Natural killer cell (primary cell): ENCODE data around the gene LNPK. TPM values are rescaled to one million over a fixed set of nuclear protein-coding genes. Genes with fewer than 3 reads are reported as not detected.

Experiments used
- ATAC-seq, 3 donors: fragments of 150-1000 bp in 2 of 3; fragments of 200-7000 bp in 1 of 3; cut with Tn5 transposase; 1 replicate in 1 of 3; 2 replicates in 2 of 3; pipeline ENCODE4 v1.10.0; 2021; ENCODE audit warnings: mild to moderate bottlenecking in 2 of 3, moderate library complexity in 2 of 3
- DNase-seq, 2 donors: peaks; one replicate each; pipeline versions ENCODE4 v3.0.0 to v3.0.0-alpha.2; 2013 to 2021; ENCODE audit warnings: mixed read lengths in 1 of 2
- H3K27ac ChIP-seq: one replicate; pipeline ENCODE4 v1.5.1; 2013; ENCODE audit warnings: mild to moderate bottlenecking, low read length
- H3K27me3 ChIP-seq: one replicate; pipeline ENCODE4 v1.6.1; 2013; ENCODE audit warnings: low read length; ENCODE audit not compliant: control insufficient read depth, insufficient read depth
- H3K36me3 ChIP-seq: one replicate; pipeline ENCODE4 v1.6.1; 2013; ENCODE audit warnings: low read length; ENCODE audit not compliant: control insufficient read depth, insufficient read depth
- H3K4me1 ChIP-seq: one replicate; pipeline ENCODE4 v1.6.1; 2013; ENCODE audit warnings: low read length; ENCODE audit not compliant: control insufficient read depth, insufficient read depth
- H3K4me3 ChIP-seq: one replicate; pipeline ENCODE4 v1.5.1; 2013; ENCODE audit warnings: low read length
- H3K9me3 ChIP-seq: one replicate; pipeline ENCODE4 v1.6.1; 2013; ENCODE audit warnings: low read length; ENCODE audit not compliant: control insufficient read depth, insufficient read depth
- H3K27ac Mint-ChIP-seq, 2 donors: one replicate each; pipeline ENCODE4 v1.8.0; 2022; ENCODE audit warnings: mild to moderate bottlenecking in 2 of 2, mixed read lengths in 2 of 2, moderate library complexity in 1 of 2
- H3K27me3 Mint-ChIP-seq, 2 donors: one replicate each; pipeline ENCODE4 v1.8.0; 2022; ENCODE audit warnings: low read depth in 2 of 2, mixed read lengths in 2 of 2
- H3K36me3 Mint-ChIP-seq: one replicate; pipeline ENCODE4 v1.8.0; 2022; ENCODE audit warnings: mixed read lengths
- H3K4me1 Mint-ChIP-seq, 2 donors: one replicate each; pipeline ENCODE4 v1.8.0; 2022; ENCODE audit warnings: mixed read lengths in 2 of 2
- H3K4me3 Mint-ChIP-seq: one replicate; pipeline ENCODE4 v1.8.0; 2022; ENCODE audit warnings: mild to moderate bottlenecking, moderate library complexity, mixed read lengths
- H3K9me3 Mint-ChIP-seq, 2 donors: one replicate each; pipeline ENCODE4 v1.8.0; 2022; ENCODE audit warnings: mixed read lengths in 2 of 2
- whole genome bisulfite sequencing: methylation state at CpG from one replicate; pipeline ENCODE4 v1.1.7; 2013; ENCODE audit warnings: missing lambda C conversion rate; ENCODE audit not compliant: insufficient coverage; 5-methylcytosine and 5-hydroxymethylcytosine counted together
- intact Hi-C: fragments of 100-400 bp; cut with micrococcal nuclease; formaldehyde crosslinking; loops from one replicate; pipeline ENCODE4 v1.14.2; 2022
- total RNA-seq, 4 donors: library from RNA; stranded (reverse); fragments of 120-200 nt in 1 of 4; gene quantifications; one replicate each; pipeline versions ENCODE4 v1.2.3 to v1.2.4, GENCODE V29; 2013 to 2022
- TF ChIP-seq, protein P1 (sequence below): fragments of 200-600 bp; IDR thresholded peaks from one replicate; pipeline ENCODE4 v1.8.0; 2022; ENCODE audit warnings: antibody characterized with exemption

LNPK gene
- total RNA-seq, 3 donors from 2014 or later (not counting 1 experiment from before 2014, with no cell fraction given): 23.9 to 29.9 (median 29.1) TPM

DNA sequence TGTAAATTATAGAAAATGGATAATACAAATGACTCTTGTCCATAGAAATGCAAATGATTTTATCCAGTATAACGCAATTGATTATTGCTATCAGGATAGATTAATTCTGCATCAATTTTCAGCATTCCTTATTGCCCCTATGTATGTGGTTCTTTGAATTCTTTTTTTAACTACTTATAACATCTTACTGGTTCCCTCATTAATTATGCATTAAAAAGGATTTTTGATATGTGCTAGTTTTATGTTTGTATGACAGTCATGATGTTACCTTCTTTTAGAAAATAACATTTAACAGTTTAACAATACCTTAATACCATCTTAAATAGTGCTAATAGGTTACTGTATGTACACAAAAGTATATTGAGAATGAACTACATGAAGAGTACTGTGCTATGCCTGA is 20.0 kb upstream of the LNPK start:
- TF ChIP-seq, protein P1, sequence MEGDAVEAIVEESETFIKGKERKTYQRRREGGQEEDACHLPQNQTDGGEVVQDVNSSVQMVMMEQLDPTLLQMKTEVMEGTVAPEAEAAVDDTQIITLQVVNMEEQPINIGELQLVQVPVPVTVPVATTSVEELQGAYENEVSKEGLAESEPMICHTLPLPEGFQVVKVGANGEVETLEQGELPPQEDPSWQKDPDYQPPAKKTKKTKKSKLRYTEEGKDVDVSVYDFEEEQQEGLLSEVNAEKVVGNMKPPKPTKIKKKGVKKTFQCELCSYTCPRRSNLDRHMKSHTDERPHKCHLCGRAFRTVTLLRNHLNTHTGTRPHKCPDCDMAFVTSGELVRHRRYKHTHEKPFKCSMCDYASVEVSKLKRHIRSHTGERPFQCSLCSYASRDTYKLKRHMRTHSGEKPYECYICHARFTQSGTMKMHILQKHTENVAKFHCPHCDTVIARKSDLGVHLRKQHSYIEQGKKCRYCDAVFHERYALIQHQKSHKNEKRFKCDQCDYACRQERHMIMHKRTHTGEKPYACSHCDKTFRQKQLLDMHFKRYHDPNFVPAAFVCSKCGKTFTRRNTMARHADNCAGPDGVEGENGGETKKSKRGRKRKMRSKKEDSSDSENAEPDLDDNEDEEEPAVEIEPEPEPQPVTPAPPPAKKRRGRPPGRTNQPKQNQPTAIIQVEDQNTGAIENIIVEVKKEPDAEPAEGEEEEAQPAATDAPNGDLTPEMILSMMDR: no peak
- H3K9me3 Mint-ChIP-seq: no peaks in the 10 kb centered on the region
- H3K36me3 Mint-ChIP-seq: no peaks in the 10 kb centered on the region
- ATAC-seq (no peak), DNase-seq (no peak)
- H3K27me3 Mint-ChIP-seq: peaks cover 24 to 45% of the 10 kb centered on the region in 2 donors
- no peak overlapping the region for H3K4me3 Mint-ChIP-seq
- Histone ChIP-seq H3K27me3 (peaks cover 13% of the 10 kb centered on the region), H3K4me3 (no peak overlapping the region), H3K9me3 (no peaks in the 10 kb centered on the region), H3K36me3 (no peaks in the 10 kb centered on the region), H3K27ac (no peak overlapping the region), H3K4me1 (no peaks in the 10 kb centered on the region)
- intact Hi-C loops: no loop called here
- H3K27ac Mint-ChIP-seq: no peak overlapping the region
- no CpG with 5 or more reads among the region's 1 CpG for WGBS
- H3K4me1 Mint-ChIP-seq: no peaks in the 10 kb centered on the region

DNA sequence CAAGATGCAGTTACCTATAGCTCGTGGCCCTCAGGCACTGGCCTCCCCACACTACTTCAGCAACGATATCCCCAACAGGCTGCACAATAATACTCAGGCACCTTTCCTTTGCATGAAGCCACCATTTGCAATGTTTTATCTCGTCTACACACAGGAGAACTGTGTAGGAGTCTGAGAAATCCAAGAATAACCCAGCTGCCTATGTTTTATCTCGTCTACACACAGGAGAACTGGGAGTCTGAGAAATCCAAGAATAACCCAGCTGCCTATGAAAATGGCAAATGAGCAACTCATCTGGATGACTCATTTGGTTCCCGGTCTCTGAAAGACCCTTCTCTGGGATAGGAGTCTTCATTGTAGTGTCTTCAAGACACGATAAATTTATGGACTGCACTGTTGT is 18.3 kb upstream of the LNPK start:
- H3K36me3 ChIP-seq: no peaks in the 10 kb centered on the region
- no peak for ATAC-seq
- intact Hi-C loops: no loop called here
- WGBS: 85% methylated on average over 6 of the region's 6 CpGs
- Mint-ChIP-seq H3K4me3 (no peak overlapping the region), H3K27me3 (peaks cover 29 to 48% of the 10 kb centered on the region in 2 donors), H3K4me1 (no peaks in the 10 kb centered on the region), H3K36me3 (no peaks in the 10 kb centered on the region), H3K27ac (no peak overlapping the region), H3K9me3 (no peaks in the 10 kb centered on the region)
- no peaks in the 10 kb centered on the region for H3K4me1 ChIP-seq
- TF ChIP-seq, protein P1: no peak
- peaks cover 7% of the 10 kb centered on the region for H3K27me3 ChIP-seq
- no peak overlapping the region for H3K27ac ChIP-seq
- no peaks in the 10 kb centered on the region for H3K9me3 ChIP-seq
- no peak overlapping the region for H3K4me3 ChIP-seq
- DNase-seq: no peak

DNA sequence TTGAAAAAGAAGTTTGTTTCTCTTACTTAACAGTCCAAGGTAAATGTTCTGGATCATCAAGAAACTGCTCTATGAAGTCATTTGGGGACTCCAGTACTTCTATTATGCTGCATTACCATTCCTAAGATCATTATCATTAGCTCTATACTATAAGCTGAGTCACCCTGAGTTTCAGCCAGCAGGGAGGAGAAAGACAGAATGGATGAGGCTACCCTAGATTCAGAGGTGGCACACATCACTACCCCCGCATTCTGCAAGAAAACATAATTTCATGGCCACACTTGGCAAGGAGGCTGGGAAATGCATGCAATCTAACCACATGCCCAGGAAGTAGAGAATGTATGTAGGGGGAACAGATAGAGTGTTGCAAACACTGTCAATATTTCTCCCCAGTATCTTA is 16.6 kb upstream of the LNPK start:
- peaks cover 26 to 42% of the 10 kb centered on the region in 2 donors for H3K27me3 Mint-ChIP-seq
- Histone ChIP-seq H3K27me3 (peaks cover 4% of the 10 kb centered on the region), H3K27ac (no peak overlapping the region), H3K4me1 (no peaks in the 10 kb centered on the region), H3K4me3 (no peak overlapping the region), H3K9me3 (no peaks in the 10 kb centered on the region), H3K36me3 (no peaks in the 10 kb centered on the region)
- TF ChIP-seq, protein P1: no peak
- WGBS: 86% methylated on average over 1 of the region's 1 CpG
- no peaks in the 10 kb centered on the region for H3K4me1 Mint-ChIP-seq
- H3K9me3 Mint-ChIP-seq: no peaks in the 10 kb centered on the region
- H3K27ac Mint-ChIP-seq: no peak overlapping the region
- no peak overlapping the region for H3K4me3 Mint-ChIP-seq
- no peaks in the 10 kb centered on the region for H3K36me3 Mint-ChIP-seq
- intact Hi-C loops: no loop called here
- no peak for ATAC-seq
- DNase-seq: no peak

DNA sequence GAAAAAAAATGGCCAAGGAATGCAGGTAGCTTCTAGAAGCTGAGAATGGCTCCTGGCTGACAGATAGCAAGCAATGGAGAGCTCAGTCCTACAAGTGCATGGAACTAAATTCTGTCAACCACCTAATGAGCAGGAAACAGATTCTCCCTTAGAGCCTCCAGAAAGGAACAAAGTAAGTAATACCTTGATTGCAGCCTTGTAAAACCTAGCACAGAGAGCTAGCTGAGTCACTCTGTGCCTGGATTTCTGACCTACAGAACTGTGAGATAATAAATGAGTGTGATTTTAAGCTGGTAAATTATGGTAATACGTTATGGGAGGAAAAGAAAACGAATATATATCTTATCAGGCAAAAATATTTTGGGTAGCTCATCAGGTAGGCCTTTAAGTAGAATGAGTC is 7.4 kb upstream of the LNPK start:
- H3K27me3 ChIP-seq: peaks cover 7% of the 10 kb centered on the region
- intact Hi-C loops: no loop called here
- H3K4me1 ChIP-seq: no peaks in the 10 kb centered on the region
- Mint-ChIP-seq H3K27ac (no peak overlapping the region), H3K27me3 (peaks cover 21 to 48% of the 10 kb centered on the region in 2 donors), H3K36me3 (no peaks in the 10 kb centered on the region), H3K4me3 (no peak overlapping the region), H3K9me3 (no peaks in the 10 kb centered on the region), H3K4me1 (no peaks in the 10 kb centered on the region)
- no peak overlapping the region for H3K4me3 ChIP-seq
- no peak overlapping the region for H3K27ac ChIP-seq
- ATAC-seq (no peak), DNase-seq (no peak)
- no peaks in the 10 kb centered on the region for H3K36me3 ChIP-seq
- TF ChIP-seq, protein P1: no peak
- WGBS: 78% methylated on average over 2 of the region's 2 CpGs
- no peaks in the 10 kb centered on the region for H3K9me3 ChIP-seq
